Activated CD4-positive, alpha-beta T cell treated with anti-CD3 and anti-CD28 coated beads for 36 hours (primary cell): ENCODE data around the gene INTS6. TPM values are rescaled to one million over a fixed set of nuclear protein-coding genes. Genes with fewer than 3 reads are reported as not detected.
A peak's percentile ranks its signal among the peaks of the same experiment; 100 is the strongest.
"Not testable (repeated sequence)": the region's sequence is repeated elsewhere in the genome, so short reads cannot be mapped to it uniquely, and the experiment has no call there.

Experiments used
- ATAC-seq: fragments of 200-7000 bp; cut with Tn5 transposase; one replicate; pipeline ENCODE4 v1.10.0; 2021; ENCODE audit warnings: mild to moderate bottlenecking, moderate library complexity
- CTCF ChIA-PET: fragments of 350-600 bp; sonication (Branson Sonifier 250); formaldehyde crosslinking; loops from one replicate; lab custom pipeline; 2021; ENCODE audit warnings: antibody characterized with exemption; lab: Charles Lee
- POLR2A ChIA-PET: fragments of 350-600 bp; sonication (Branson Sonifier 250); formaldehyde crosslinking; loops from one replicate; lab custom pipeline; 2021; ENCODE audit warnings: antibody characterized with exemption, inconsistent platforms; lab: Charles Lee
- DNase-seq: peaks from one replicate; pipeline ENCODE4 v3.0.0-alpha.2; 2020
- H3K27ac Mint-ChIP-seq: one replicate; pipeline ENCODE4 v1.8.0; 2021; ENCODE audit warnings: mixed read lengths
- H3K27me3 Mint-ChIP-seq: one replicate; pipeline ENCODE4 v1.8.0; 2021; ENCODE audit warnings: mixed read lengths
- H3K36me3 Mint-ChIP-seq: one replicate; pipeline ENCODE4 v1.8.0; 2021; ENCODE audit warnings: low read depth, mixed read lengths
- H3K4me1 Mint-ChIP-seq: one replicate; pipeline ENCODE4 v1.8.0; 2021; ENCODE audit warnings: mixed read lengths
- H3K4me3 Mint-ChIP-seq: one replicate; pipeline ENCODE4 v1.8.0; 2021; ENCODE audit warnings: mild to moderate bottlenecking, moderate library complexity, mixed read lengths
- H3K9me3 Mint-ChIP-seq: one replicate; pipeline ENCODE4 v1.8.0; 2021; ENCODE audit warnings: low read depth, mixed read lengths
- intact Hi-C, 2 experiments: fragments of 100-400 bp; cut with DNase I in 1 of 2; cut with micrococcal nuclease in 1 of 2; formaldehyde crosslinking; loops; one replicate each; pipeline versions ENCODE4 v1.14.2 to v1.15.1; 2022 to 2024; cut with DNase I, micrococcal nuclease
- total RNA-seq, 2 experiments: library from RNA; stranded (reverse); gene quantifications; one replicate each; pipeline ENCODE4 v1.2.3, GENCODE V29; 2021

The INTS6 gene
- total RNA-seq, 2 experiments from 2014 or later = 47.9 to 50.3 TPM

- H3K27ac Mint-ChIP-seq, ATAC-seq, H3K9me3 Mint-ChIP-seq, DNase-seq, H3K27me3 Mint-ChIP-seq, H3K4me3 Mint-ChIP-seq, intact Hi-C loops, POLR2A ChIA-PET: not testable (repeated sequence)
- CTCF ChIA-PET = interaction anchor here (2.1 kb wide), 1 partner anchor 382 kb away, joined by 8 read pairs; no protein-coding TSS in a partner anchor
- Mint-ChIP-seq H3K36me3 (peaks cover 61% of the 10 kb centered on the region), H3K4me1 (peaks cover 57% of the 10 kb centered on the region)
Measured at GRCh38 chr13:51415339-51415738, 37.5 kb downstream of the INTS6 start.

GRCh38 chr13:51412431-51412830, 40.4 kb downstream of the INTS6 start:
- Mint-ChIP-seq H3K9me3 (peaks cover 10% of the 10 kb centered on the region), H3K36me3 (peaks cover 50% of the 10 kb centered on the region), H3K4me1 (peaks cover 49% of the 10 kb centered on the region), H3K4me3 (no peak overlapping the region), H3K27ac (no peak overlapping the region), H3K27me3 (no peaks in the 10 kb centered on the region)
- intact Hi-C loops = no loop called here
- ATAC-seq (no peak), DNase-seq (no peak)
- ChIA-PET CTCF (no interaction called here), POLR2A (no interaction called here)

GRCh38 chr13:51405176-51405575, 47.7 kb downstream of the INTS6 start:
- POLR2A ChIA-PET = no interaction called here
- H3K4me3 Mint-ChIP-seq = no peak overlapping the region
- H3K27ac Mint-ChIP-seq = no peak overlapping the region
- H3K36me3 Mint-ChIP-seq = peaks cover 45% of the 10 kb centered on the region
- H3K9me3 Mint-ChIP-seq = no peaks in the 10 kb centered on the region
- CTCF ChIA-PET = interaction anchor here (0.5 to 1.5 kb wide), 2 partner anchors 9 to 104 kb away, joined by 3 to 7 read pairs; no protein-coding TSS in a partner anchor
- no peaks in the 10 kb centered on the region for H3K27me3 Mint-ChIP-seq
- intact Hi-C loops = no loop called here
- no peak for DNase-seq
- ATAC-seq = no peak
- H3K4me1 Mint-ChIP-seq = peaks cover 55% of the 10 kb centered on the region

GRCh38 chr13:51397262-51397941, 55.4 kb downstream of the INTS6 start:
- no peaks in the 10 kb centered on the region for H3K9me3 Mint-ChIP-seq
- no peak for ATAC-seq
- H3K4me1 Mint-ChIP-seq = peaks cover 46% of the 10 kb centered on the region
- ChIA-PET CTCF (no interaction called here), POLR2A (no interaction called here)
- no peaks in the 10 kb centered on the region for H3K27me3 Mint-ChIP-seq
- H3K27ac Mint-ChIP-seq = no peak overlapping the region
- no peak for DNase-seq
- peaks cover 27% of the 10 kb centered on the region for H3K36me3 Mint-ChIP-seq
- intact Hi-C loops = no loop called here
- no peak overlapping the region for H3K4me3 Mint-ChIP-seq

GRCh38 chr13:51396352-51396751, 56.5 kb downstream of the INTS6 start:
- ChIA-PET CTCF (interaction anchor here (0.8 kb wide), 1 partner anchor 10 kb away, joined by 3 read pairs; no protein-coding TSS in a partner anchor), POLR2A (no interaction called here)
- no peaks in the 10 kb centered on the region for H3K9me3 Mint-ChIP-seq
- H3K4me1 Mint-ChIP-seq = peaks cover 44% of the 10 kb centered on the region
- no peak overlapping the region for H3K4me3 Mint-ChIP-seq
- peaks cover 24% of the 10 kb centered on the region for H3K36me3 Mint-ChIP-seq
- no peaks in the 10 kb centered on the region for H3K27me3 Mint-ChIP-seq
- DNase-seq (no peak), ATAC-seq (peak; percentile 88)
- intact Hi-C loops = no loop called here
- peak overlapping the region; percentile 81 for H3K27ac Mint-ChIP-seq

- DNase-seq = no peak
- no peak for ATAC-seq
- ChIA-PET POLR2A (interaction anchor here (0.6 kb wide), 1 partner anchor 1066 kb away, joined by 3 read pairs; no protein-coding TSS in a partner anchor), CTCF (interaction anchor here (0.8 kb wide), 1 partner anchor 261 kb away, joined by 3 read pairs; no protein-coding TSS in a partner anchor)
- H3K4me3 Mint-ChIP-seq = no peak overlapping the region
- H3K36me3 Mint-ChIP-seq = peaks cover 18% of the 10 kb centered on the region
- H3K9me3 Mint-ChIP-seq = no peaks in the 10 kb centered on the region
- H3K4me1 Mint-ChIP-seq = peaks cover 40% of the 10 kb centered on the region
- no peak overlapping the region for H3K27ac Mint-ChIP-seq
- H3K27me3 Mint-ChIP-seq = no peaks in the 10 kb centered on the region
- intact Hi-C loops = no loop called here
Measured at GRCh38 chr13:51394724-51395123, 58.1 kb downstream of the INTS6 start.

- CTCF ChIA-PET = interaction anchor here (0.6 kb wide), 1 partner anchor 511 kb away, joined by 4 read pairs; no protein-coding TSS in a partner anchor
- Mint-ChIP-seq H3K36me3 (peaks cover 19% of the 10 kb centered on the region), H3K4me3 (no peak overlapping the region), H3K9me3 (no peaks in the 10 kb centered on the region), H3K27me3 (no peaks in the 10 kb centered on the region), H3K4me1 (peaks cover 1% of the 10 kb centered on the region), H3K27ac (no peak overlapping the region)
- DNase-seq (no peak), ATAC-seq (peak; percentile 65)
- POLR2A ChIA-PET = interaction anchor here (0.6 kb wide), 1 partner anchor 66 kb away, joined by 3 read pairs; no protein-coding TSS in a partner anchor
- intact Hi-C loops = no loop called here
Measured at GRCh38 chr13:51385114-51385513, 67.7 kb downstream of the INTS6 start.

GRCh38 chr13:51380269-51380668, 72.6 kb downstream of the INTS6 start:
- DNase-seq (no peak), ATAC-seq (no peak)
- Mint-ChIP-seq H3K4me1 (no peaks in the 10 kb centered on the region), H3K9me3 (no peaks in the 10 kb centered on the region), H3K27ac (no peak overlapping the region), H3K36me3 (peaks cover 30% of the 10 kb centered on the region), H3K4me3 (no peak overlapping the region), H3K27me3 (no peaks in the 10 kb centered on the region)
- POLR2A ChIA-PET = no interaction called here
- intact Hi-C loops = no loop called here
- CTCF ChIA-PET = interaction anchor here (0.6 to 1.8 kb wide), 5 partner anchors 10 to 418 kb away, joined by 3 to 5 read pairs (median 4); no protein-coding TSS in a partner anchor

GRCh38 chr13:51373451-51373850, 79.4 kb downstream of the INTS6 start:
- Mint-ChIP-seq H3K27ac (no peak overlapping the region), H3K4me1 (no peaks in the 10 kb centered on the region), H3K36me3 (peaks cover 33% of the 10 kb centered on the region), H3K9me3 (no peaks in the 10 kb centered on the region), H3K4me3 (no peak overlapping the region), H3K27me3 (no peaks in the 10 kb centered on the region)
- DNase-seq = no peak
- CTCF ChIA-PET = no interaction called here
- POLR2A ChIA-PET = no interaction called here
- ATAC-seq = no peak
- intact Hi-C loops = no loop called here

- DNase-seq = no peak
Measured at GRCh38 chr13:51371768-51372399, 81.0 kb downstream of the INTS6 start.

GRCh38 chr13:51370811-51371210, 82.0 kb downstream of the INTS6 start:
- Mint-ChIP-seq H3K4me3 (no peak overlapping the region), H3K9me3 (no peaks in the 10 kb centered on the region), H3K27ac (no peak overlapping the region), H3K4me1 (no peaks in the 10 kb centered on the region), H3K36me3 (peaks cover 26% of the 10 kb centered on the region), H3K27me3 (no peaks in the 10 kb centered on the region)
- intact Hi-C loops = no loop called here
- no peak for DNase-seq
- no peak for ATAC-seq
- POLR2A ChIA-PET = no interaction called here
- CTCF ChIA-PET = interaction anchor here (1.0 kb wide), 1 partner anchor 9 kb away, joined by 3 read pairs; no protein-coding TSS in a partner anchor

More at GRCh38 chr13:51371768-51372399, 81.0 kb downstream of the INTS6 start:
- Mint-ChIP-seq H3K4me1 (no peaks in the 10 kb centered on the region), H3K27me3 (no peaks in the 10 kb centered on the region), H3K27ac (no peak overlapping the region), H3K4me3 (no peak overlapping the region), H3K9me3 (no peaks in the 10 kb centered on the region), H3K36me3 (peaks cover 28% of the 10 kb centered on the region)
- peak; percentile 42 for ATAC-seq
- CTCF ChIA-PET = interaction anchor here (0.7 kb wide), 1 partner anchor 92 kb away, joined by 3 read pairs; no protein-coding TSS in a partner anchor
- POLR2A ChIA-PET = no interaction called here
- intact Hi-C loops = no loop called here
